ENCODE results near the gene TMEM116. TPM values are rescaled to one million over a fixed set of nuclear protein-coding genes. Genes with fewer than 3 reads are reported as not detected.

Gene TMEM116
- total and polyA plus RNA-seq, 2 donors (not counting 3 experiments of a cell fraction or from before 2014, with no cell fraction given) = 1.6 to 3.9 TPM

DNA sequence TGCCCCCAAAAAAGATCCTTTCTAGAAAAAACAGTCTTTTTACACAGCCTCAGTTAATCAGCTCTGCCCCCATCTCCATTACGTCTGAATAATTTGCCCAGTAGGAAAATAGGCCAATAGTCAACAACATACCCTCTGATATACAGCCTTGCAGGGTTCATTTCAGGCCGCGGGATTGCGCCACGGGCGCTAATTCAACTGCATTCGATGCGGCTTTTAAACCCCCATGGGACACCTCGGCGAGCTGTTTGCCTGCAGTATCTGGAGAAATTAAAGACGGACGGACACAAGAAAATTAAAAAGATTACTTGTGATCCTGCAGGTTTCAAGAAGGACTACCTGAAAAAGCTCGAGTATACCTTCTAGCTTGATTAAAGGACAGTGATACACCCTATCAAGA lies 36.4 kb upstream of the TMEM116 start:
- no peaks in the 10 kb centered on the region for H3K9me1 ChIP-seq (replicated peaks; ENCODE audit: control insufficient read depth, extremely low read depth, insufficient read depth, low read length)
- no peak overlapping the region for H3K4me3 ChIP-seq (replicated peaks in 1 of 3; ENCODE audit: insufficient read depth in 1 of 3, low read depth in 1 of 3, low read length in 3 of 3)
- TF ChIP-seq GATA2 (IDR thresholded peaks at IDR 0.05; ENCODE audit: insufficient read depth, insufficient read length, low read depth, low read length) = no peak
- TF ChIP-seq POLR2A (IDR thresholded peaks at IDR 0.05; ENCODE audit: low read depth, low read length) = no peak
- no peak for TF ChIP-seq FOS (IDR thresholded peaks at IDR 0.05; ENCODE audit: borderline replicate concordance, insufficient read depth, low read length)
- TF ChIP-seq, protein P1, sequence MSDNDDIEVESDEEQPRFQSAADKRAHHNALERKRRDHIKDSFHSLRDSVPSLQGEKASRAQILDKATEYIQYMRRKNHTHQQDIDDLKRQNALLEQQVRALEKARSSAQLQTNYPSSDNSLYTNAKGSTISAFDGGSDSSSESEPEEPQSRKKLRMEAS (IDR thresholded peaks at IDR 0.05; ENCODE audit: insufficient read depth, insufficient read length) = no peak
- no peak for TF ChIP-seq JUN (IDR thresholded peaks at IDR 0.05; ENCODE audit: borderline replicate concordance, insufficient read depth, insufficient read length, low read depth)
- TF ChIP-seq POLR2AphosphoS5 (IDR thresholded peaks at IDR 0.05; ENCODE audit: insufficient read depth, low read depth, low read length) = no peak
- TF ChIP-seq, protein P2, sequence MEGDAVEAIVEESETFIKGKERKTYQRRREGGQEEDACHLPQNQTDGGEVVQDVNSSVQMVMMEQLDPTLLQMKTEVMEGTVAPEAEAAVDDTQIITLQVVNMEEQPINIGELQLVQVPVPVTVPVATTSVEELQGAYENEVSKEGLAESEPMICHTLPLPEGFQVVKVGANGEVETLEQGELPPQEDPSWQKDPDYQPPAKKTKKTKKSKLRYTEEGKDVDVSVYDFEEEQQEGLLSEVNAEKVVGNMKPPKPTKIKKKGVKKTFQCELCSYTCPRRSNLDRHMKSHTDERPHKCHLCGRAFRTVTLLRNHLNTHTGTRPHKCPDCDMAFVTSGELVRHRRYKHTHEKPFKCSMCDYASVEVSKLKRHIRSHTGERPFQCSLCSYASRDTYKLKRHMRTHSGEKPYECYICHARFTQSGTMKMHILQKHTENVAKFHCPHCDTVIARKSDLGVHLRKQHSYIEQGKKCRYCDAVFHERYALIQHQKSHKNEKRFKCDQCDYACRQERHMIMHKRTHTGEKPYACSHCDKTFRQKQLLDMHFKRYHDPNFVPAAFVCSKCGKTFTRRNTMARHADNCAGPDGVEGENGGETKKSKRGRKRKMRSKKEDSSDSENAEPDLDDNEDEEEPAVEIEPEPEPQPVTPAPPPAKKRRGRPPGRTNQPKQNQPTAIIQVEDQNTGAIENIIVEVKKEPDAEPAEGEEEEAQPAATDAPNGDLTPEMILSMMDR (IDR thresholded peaks at IDR 0.05; ENCODE audit: extremely low read depth in 1 of 2, insufficient read depth in 1 of 2, low read depth in 1 of 2, low read length in 2 of 2) = no peak
- TF ChIP-seq MYC (IDR thresholded peaks at IDR 0.05; ENCODE audit: low read depth, low read length) = no peak
- TF ChIP-seq EZH2 (IDR thresholded peaks at IDR 0.05; ENCODE audit: borderline replicate concordance, low read depth, low read length, severe bottlenecking) = no peak
- no peaks in the 10 kb centered on the region for H3K9me3 ChIP-seq (replicated peaks; ENCODE audit: control insufficient read depth, insufficient read depth, low read length)
- POLR2A ChIA-PET = no interaction called here
- DNase-seq (ENCODE audit: low read depth, low spot score) (no peak), FAIRE-seq (no peak)
- intact Hi-C loops (cut with micrococcal nuclease) (no loop called here), dilution Hi-C loops (cut with MboI; ENCODE audit: extremely low pct_ligation_motif_present, low sequenced_read_pairs) (no loop called here)
- H3K27ac ChIP-seq (ENCODE audit: insufficient read depth, low read depth, low read length) = no peak overlapping the region
- H3K4me2 ChIP-seq (ENCODE audit: insufficient read depth, low read length) = no peak overlapping the region
- no peak overlapping the region for H3K9ac ChIP-seq (replicated peaks; ENCODE audit: extremely low read depth, insufficient read depth, low read length)
- no peaks in the 10 kb centered on the region for H4K20me1 ChIP-seq (replicated peaks; ENCODE audit: control insufficient read depth, extremely low read depth, insufficient read depth, low read length)
- H3K36me3 ChIP-seq (ENCODE audit: control insufficient read depth in 2 of 2, extremely low read depth in 1 of 2, insufficient read depth in 2 of 2, low read length in 2 of 2) = peaks cover 8 to 21% of the 10 kb centered on the region in 2 experiments
- CTCF ChIA-PET = interaction anchor here (1.0 to 4.8 kb wide), 7 partner anchors 10 to 338 kb away, joined by 3 to 24 read pairs (median 4); no protein-coding TSS in a partner anchor
- BruUV-seq (replicated peaks) = no TSS peak
- H2AFZ ChIP-seq (ENCODE audit: low read depth, low read length) = no peak overlapping the region
- peaks cover 17% of the 10 kb centered on the region for H3K4me1 ChIP-seq (ENCODE audit: control insufficient read depth, extremely low read depth, insufficient read depth, low read length)
- peaks cover 5% of the 10 kb centered on the region for H3K79me2 ChIP-seq (ENCODE audit: control insufficient read depth, insufficient read depth, low read length)
- H3K27me3 ChIP-seq (ENCODE audit: control insufficient read depth in 2 of 2, insufficient read depth in 2 of 2, low read length in 2 of 2) = no peaks in the 10 kb centered on the region

Measured in endothelial cell of umbilical vein (primary cell).